Measurements from ENCODE around the gene FOLR3.
A peak's percentile ranks its signal among the peaks of the same experiment; 100 is the strongest.

FOLR3 gene

DNA sequence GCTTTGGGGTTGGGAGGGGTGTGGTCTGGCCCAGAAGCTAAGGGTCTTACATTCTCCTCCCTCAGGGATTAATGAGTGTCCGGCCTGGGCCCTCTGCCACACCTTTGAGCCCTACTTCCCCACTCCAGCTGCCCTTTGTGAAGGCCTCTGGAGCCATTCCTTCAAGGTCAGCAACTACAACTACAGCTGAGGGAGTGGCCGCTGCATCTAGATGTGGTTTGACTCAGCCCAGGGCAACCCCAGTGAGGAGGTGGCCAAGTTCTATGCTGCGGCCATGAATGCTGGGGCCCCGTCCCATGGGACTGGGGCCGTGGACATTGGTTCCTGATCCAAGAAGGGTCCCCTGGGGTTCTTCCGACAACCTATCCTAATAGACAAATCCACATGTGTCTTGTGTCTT, 42.1 kb downstream of the FOLR3 start:
- Histone ChIP-seq H3K27ac (ENCODE audit: extremely low read depth, low read depth, low read length) (no peak overlapping the region), H3K36me3 (ENCODE audit: control insufficient read depth in 2 of 2, insufficient read depth in 1 of 2, low read length in 2 of 2) (no peaks in the 10 kb centered on the region), H3K4me3 (ENCODE audit: low read depth, low read length) (no peak overlapping the region), H3K9me3 (ENCODE audit: control insufficient read depth, insufficient read depth, low read depth, low read length) (no peaks in the 10 kb centered on the region), H3K4me1 (ENCODE audit: control insufficient read depth, insufficient read depth, low read length) (no peaks in the 10 kb centered on the region)
- TF ChIP-seq ZSCAN30 (tag by site-specific recombination; IDR thresholded peaks at IDR 0.05) (no peak), ZNF654 (tag by site-specific recombination; IDR thresholded peaks at IDR 0.05; ENCODE audit: low read depth) (no peak), ZNF266 (tag by site-specific recombination; IDR thresholded peaks at IDR 0.05; ENCODE audit: low read depth) (no peak), ZNF175 (tag by site-specific recombination; IDR thresholded peaks at IDR 0.05) (no peak), SALL2 (tag by site-specific recombination; IDR thresholded peaks at IDR 0.05; ENCODE audit: borderline replicate concordance) (no peak), REPIN1 (tag by site-specific recombination; IDR thresholded peaks at IDR 0.05; ENCODE audit: low read depth) (no peak), ZBTB17 (tag by site-specific recombination; IDR thresholded peaks at IDR 0.05) (no peak), ZBTB8A (tag by site-specific recombination; IDR thresholded peaks at IDR 0.05) (no peak), ZNF146 (tag by site-specific recombination; IDR thresholded peaks at IDR 0.05) (no peak)
- POLR2A ChIA-PET: no interaction called here
- CTCF ChIA-PET: no interaction called here

DNA sequence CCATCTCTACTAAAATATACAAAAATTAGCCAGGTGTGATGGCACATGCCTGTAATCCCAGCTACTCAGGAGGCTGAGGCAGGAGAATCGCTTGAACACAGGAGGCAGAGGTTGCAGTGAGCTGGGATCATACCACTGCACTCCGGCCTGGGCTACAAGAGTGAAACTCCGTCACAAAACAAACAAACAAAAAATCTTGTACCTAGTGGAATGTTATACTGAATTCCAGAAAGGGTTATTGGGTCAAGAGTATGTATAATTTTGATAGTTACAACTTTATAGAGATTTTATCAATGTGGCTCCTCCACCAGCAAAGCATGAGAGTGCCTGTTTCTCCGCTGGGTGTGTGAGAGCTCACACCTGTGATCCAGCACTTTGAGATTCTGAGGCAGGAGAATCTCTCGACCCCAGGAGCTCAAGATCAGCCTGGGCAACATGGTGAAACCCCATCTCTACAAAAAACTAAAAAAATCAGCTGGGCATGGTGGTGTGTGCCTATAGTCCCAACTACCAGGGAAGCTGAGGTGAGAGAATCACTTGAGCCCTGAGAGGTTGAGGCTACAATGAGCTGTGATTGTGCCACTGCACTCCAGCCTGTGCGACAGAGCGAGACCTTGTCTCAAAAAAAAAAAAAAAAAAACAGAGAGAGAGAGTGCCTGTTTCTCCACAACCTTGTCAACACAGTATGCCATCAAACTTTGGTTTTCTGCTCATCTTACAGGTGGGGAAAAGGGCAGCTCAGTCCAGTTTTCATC, 43.7 kb downstream of the FOLR3 start:
- Histone ChIP-seq H3K36me3 (ENCODE audit: control insufficient read depth in 2 of 2, insufficient read depth in 1 of 2, low read length in 2 of 2) (no peaks in the 10 kb centered on the region), H3K9me3 (ENCODE audit: control insufficient read depth, insufficient read depth, low read depth, low read length) (no peaks in the 10 kb centered on the region), H3K27ac (ENCODE audit: extremely low read depth, low read depth, low read length) (no peak overlapping the region), H3K4me1 (ENCODE audit: control insufficient read depth, insufficient read depth, low read length) (no peaks in the 10 kb centered on the region), H3K4me3 (ENCODE audit: low read depth, low read length) (no peak overlapping the region)
- POLR2A ChIA-PET: no interaction called here
- CTCF ChIA-PET: interaction anchor here (0.6 to 1.0 kb wide), 3 partner anchors 30 to 230 kb away, joined by 3 to 5 read pairs (median 4); no protein-coding TSS in a partner anchor
- no peak for TF ChIP-seq KLF9 (tag by site-specific recombination; IDR thresholded peaks at IDR 0.05; ENCODE audit: low read depth)
- TF ChIP-seq, protein P1, sequence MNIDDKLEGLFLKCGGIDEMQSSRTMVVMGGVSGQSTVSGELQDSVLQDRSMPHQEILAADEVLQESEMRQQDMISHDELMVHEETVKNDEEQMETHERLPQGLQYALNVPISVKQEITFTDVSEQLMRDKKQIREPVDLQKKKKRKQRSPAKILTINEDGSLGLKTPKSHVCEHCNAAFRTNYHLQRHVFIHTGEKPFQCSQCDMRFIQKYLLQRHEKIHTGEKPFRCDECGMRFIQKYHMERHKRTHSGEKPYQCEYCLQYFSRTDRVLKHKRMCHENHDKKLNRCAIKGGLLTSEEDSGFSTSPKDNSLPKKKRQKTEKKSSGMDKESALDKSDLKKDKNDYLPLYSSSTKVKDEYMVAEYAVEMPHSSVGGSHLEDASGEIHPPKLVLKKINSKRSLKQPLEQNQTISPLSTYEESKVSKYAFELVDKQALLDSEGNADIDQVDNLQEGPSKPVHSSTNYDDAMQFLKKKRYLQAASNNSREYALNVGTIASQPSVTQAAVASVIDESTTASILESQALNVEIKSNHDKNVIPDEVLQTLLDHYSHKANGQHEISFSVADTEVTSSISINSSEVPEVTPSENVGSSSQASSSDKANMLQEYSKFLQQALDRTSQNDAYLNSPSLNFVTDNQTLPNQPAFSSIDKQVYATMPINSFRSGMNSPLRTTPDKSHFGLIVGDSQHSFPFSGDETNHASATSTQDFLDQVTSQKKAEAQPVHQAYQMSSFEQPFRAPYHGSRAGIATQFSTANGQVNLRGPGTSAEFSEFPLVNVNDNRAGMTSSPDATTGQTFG (tag by site-specific recombination; IDR thresholded peaks at IDR 0.05; ENCODE audit: borderline replicate concordance): no peak
- TF ChIP-seq, protein P2, sequence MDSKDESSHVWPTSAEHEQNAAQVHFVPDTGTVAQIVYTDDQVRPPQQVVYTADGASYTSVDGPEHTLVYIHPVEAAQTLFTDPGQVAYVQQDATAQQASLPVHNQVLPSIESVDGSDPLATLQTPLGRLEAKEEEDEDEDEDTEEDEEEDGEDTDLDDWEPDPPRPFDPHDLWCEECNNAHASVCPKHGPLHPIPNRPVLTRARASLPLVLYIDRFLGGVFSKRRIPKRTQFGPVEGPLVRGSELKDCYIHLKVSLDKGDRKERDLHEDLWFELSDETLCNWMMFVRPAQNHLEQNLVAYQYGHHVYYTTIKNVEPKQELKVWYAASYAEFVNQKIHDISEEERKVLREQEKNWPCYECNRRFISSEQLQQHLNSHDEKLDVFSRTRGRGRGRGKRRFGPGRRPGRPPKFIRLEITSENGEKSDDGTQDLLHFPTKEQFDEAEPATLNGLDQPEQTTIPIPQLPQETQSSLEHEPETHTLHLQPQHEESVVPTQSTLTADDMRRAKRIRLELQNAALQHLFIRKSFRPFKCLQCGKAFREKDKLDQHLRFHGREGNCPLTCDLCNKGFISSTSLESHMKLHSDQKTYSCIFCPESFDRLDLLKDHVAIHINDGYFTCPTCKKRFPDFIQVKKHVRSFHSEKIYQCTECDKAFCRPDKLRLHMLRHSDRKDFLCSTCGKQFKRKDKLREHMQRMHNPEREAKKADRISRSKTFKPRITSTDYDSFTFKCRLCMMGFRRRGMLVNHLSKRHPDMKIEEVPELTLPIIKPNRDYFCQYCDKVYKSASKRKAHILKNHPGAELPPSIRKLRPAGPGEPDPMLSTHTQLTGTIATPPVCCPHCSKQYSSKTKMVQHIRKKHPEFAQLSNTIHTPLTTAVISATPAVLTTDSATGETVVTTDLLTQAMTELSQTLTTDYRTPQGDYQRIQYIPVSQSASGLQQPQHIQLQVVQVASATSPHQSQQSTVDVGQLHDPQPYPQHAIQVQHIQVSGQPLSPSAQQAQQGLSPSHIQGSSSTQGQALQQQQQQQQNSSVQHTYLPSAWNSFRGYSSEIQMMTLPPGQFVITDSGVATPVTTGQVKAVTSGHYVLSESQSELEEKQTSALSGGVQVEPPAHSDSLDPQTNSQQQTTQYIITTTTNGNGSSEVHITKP (tag by site-specific recombination; IDR thresholded peaks at IDR 0.05): 0 out of 2 replicates have a peak, but pooled peaks have one; percentile 19
- no peak for TF ChIP-seq ZNF791 (tag by site-specific recombination; IDR thresholded peaks at IDR 0.05)
- no peak for TF ChIP-seq ZNF155 (tag by site-specific recombination; IDR thresholded peaks at IDR 0.05)
- no peak for TF ChIP-seq ZNF366 (tag by site-specific recombination; conservative IDR thresholded peaks at IDR 0.05)
- TF ChIP-seq ZNF354C (tag by site-specific recombination; IDR thresholded peaks at IDR 0.05; ENCODE audit: borderline replicate concordance, low read depth): no peak
- TF ChIP-seq, protein P3, sequence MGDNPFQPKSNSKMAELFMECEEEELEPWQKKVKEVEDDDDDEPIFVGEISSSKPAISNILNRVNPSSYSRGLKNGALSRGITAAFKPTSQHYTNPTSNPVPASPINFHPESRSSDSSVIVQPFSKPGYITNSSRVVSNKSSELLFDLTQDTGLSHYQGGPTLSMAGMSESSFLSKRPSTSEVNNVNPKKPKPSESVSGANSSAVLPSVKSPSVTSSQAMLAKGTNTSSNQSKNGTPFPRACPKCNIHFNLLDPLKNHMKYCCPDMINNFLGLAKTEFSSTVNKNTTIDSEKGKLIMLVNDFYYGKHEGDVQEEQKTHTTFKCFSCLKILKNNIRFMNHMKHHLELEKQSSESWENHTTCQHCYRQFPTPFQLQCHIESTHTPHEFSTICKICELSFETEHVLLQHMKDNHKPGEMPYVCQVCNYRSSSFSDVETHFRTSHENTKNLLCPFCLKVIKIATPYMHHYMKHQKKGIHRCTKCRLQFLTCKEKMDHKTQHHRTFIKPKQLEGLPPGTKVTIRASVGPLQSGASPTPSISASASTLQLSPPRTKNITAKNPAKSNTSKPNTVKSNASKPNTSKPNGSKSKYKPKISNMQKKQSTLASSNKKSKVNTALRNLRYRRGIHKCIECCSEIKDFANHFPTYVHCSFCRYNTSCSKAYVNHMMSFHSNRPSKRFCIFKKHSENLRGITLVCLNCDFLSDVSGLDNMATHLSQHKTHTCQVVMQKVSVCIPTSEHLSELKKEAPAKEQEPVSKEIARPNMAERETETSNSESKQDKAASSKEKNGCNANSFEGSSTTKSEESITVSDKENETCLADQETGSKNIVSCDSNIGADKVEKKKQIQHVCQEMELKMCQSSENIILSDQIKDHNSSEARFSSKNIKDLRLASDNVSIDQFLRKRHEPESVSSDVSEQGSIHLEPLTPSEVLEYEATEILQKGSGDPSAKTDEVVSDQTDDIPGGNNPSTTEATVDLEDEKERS (tag by site-specific recombination; IDR thresholded peaks at IDR 0.05): no peak

All from HEK293 (cell line).